GM19025 (cell line): Measurements from ENCODE around the gene IGLL5.

Experiments used
- ATAC-seq: cut with Tn5 transposase; IDR thresholded peaks from one replicate; pipeline ENCODE4 v1.9.1; 2021; ENCODE audit warnings: mild to moderate bottlenecking, low read depth, moderate library complexity; ENCODE audit not compliant: unreplicated experiment

The IGLL5 gene

DNA sequence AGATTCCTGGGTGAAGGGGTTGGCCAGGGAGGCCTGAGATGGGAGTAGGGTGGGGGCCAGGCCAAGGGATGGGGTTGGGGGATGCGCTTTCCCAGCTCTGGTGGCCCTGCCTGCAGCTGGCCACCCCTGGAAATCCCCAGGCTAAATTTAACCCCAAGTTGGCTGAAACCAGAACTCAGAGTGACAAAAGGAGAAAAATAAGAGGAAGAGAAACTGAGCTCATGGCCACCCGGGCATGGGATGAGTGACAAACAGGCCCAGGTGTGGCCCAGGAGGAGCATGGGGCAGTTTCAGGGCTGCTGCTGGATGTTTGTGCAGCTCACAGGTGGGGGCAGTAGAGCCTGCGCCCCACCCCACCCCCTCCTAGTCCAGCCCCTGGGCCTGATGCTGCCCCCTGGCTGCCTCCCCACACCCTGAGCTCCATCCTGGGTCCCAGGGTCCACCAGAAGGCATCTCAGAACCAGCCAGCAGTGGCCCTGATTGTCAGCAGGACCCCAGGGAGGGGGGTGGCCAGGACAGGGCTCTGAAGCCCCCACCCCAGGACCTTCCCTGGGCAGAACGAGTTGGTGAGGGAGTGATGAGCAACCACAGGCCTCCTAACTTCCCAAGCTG is 48.0 kb downstream of the IGLL5 start:
- peak; percentile 86 for ATAC-seq

DNA sequence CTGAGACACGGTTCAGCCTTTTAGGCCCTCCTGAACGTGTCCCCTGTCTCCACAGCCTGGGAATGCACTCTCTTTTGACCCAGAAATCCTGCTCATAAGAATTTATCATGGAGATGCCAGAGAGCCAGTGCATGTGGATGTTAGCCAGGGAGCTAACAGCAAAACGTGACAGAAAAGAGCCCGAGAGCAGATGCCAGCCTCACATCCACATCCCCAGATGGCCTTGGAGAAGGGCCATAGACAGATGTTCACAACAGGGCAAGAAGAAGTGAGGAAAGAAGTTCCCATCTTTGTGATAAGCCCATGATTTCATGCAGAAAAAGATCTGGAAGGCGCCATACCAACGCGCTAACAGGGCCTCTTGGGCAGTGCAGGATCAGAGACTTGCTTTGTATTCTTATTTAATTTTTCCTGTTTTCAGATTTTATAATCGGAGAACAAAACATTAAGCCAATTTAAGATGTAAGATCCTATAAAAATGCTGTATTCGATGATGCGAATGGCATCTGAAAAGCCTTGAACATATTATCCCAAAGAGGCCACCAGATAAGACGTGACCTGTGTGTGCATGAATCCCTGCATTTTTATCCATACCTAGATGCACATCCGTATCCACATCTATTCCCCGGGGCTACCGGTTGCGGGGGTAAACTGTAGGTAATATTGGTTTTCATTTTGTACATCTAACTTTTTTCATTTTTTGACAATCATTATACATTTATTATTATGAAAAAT is 48.7 kb downstream of the IGLL5 start:
- ATAC-seq: no peak

DNA sequence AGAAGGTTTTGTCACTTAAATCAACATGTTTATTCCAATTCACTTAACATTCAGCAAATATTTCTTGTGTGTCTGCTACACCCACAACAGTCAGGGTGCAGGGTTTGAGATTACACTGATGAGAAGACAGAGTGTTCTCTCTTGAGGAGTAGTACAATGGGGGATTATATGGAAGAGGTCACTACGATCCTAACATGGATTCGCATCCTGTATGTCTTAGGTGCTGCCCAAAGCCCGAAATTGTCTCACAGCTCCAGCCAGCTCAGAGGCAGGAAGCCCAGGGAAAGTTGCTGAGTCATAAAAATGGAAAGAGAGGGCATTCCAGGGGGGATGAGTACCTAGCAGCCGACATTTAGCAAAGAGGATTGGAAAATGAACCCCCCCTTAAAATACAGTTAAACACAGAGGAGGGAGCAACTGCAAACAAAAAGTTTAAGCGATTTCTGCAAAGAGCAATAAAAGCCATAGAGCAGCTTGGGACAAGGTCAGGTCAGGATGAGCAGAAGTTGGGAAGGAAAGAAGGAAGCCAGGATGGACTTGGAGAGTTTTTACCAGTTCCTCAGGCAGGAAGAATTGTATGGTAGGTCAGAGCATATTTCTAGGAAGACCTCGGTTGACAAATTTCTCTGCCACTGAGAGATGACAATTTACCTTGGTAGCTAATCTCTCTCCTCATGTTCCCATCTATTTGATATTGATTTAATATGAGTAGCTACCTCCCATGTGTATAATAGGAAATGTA is 49.5 kb downstream of the IGLL5 start:
- no peak for ATAC-seq

DNA sequence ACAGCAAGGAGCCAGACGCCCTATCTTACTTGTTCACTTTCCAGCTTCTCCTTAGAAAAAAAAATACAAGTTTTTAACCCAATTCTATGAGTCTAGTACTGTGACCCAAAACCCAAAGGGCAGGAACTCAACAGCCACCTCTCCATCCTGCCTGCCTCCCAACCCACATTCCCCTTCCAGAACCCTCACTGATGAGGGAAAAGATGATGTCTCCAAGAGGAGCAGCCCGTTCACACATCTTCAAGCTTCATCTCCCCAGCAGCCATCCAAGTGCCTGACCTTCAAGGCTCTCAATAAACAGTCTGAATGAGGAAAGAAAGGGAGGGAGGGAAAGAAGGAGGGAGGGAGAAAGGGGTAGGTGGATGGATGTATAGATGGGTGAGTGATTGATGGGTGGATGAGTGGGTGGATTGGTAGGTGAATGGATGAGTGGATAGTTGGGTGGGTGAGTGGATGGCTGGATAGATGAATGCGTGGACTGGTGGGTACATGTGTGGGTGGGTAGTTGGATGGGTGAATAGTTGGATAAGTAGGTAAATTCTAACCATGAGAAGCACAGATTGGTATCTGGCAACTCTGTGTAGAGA is 50.4 kb downstream of the IGLL5 start:
- no peak for ATAC-seq

DNA sequence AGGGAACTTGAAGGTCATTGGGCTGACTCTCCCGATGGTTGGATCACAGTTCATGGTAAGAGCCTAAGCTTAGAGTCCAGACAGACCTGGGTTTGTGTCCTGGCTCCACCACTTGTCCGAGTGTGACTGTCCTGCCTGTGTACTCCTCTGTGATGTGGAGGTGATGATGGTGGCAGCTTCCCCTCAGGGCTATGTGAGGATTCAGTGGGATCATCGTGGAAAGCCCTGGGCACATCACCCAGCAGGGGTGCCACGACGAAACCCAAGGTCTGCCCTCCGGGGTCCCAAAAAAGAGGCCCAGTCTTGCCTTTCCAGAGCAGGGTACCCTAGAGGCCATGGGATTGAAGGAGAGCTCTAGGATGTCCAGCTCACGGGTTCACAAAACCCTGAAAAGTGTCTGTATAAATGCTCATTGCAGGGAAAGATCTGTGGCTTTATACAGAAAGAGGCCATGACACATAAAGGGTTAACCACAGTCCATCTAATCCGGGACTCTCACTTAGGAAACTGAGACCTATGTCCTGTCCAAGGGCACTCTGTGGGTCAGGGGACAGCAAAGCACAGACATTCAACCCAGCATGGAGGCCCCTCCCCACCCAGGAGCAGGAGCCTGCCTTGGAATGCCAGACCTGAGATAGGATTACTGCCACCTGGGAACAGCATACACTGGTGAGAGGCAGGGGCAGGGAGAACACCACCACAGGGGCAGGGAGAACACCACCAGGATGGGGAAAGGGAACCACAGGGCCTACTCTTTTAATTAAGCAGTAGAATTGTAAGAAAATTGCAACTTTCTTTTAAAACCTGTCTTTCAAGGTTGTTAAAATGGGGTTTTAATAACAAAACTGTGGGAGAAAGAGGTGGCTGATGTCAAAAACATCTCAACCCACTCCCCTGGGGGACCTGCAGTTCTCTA is 51.3 kb downstream of the IGLL5 start:
- no peak for ATAC-seq

DNA sequence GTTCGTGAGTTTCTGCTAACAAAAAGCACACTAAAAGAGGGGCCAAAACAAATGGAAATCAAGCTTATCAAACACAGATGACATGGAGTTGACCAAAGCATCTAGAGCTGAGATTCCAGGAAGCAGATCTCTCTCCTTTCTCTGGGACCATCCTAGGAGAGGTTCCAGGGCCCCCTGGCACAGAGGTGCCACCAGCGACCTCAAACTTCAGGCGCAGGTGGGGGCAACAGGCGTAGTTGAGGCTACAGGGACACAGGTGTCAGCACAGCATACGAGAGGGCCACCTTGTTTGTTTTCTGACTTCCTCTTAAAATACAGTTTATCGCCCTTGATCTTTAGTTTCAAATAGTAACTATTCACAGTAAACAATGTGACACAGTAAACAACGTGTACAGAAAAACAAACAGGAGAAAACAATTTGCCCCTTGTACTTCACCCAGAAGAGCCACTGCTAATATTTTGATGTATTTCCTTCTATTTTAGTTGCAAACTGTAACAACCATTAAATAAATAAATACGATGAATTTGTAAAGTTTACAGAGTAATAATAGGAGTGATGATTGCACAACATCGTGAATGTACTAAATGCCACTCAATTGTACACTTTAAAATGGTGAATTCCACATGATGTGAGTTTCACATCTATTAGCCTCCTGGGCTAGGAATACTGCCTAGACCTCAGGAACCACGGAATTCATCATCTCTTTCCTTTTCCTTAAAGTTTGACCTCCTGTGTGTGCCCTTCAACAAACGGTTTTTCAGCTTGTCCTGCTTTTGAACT is 52.2 kb downstream of the IGLL5 start:
- no peak for ATAC-seq

DNA sequence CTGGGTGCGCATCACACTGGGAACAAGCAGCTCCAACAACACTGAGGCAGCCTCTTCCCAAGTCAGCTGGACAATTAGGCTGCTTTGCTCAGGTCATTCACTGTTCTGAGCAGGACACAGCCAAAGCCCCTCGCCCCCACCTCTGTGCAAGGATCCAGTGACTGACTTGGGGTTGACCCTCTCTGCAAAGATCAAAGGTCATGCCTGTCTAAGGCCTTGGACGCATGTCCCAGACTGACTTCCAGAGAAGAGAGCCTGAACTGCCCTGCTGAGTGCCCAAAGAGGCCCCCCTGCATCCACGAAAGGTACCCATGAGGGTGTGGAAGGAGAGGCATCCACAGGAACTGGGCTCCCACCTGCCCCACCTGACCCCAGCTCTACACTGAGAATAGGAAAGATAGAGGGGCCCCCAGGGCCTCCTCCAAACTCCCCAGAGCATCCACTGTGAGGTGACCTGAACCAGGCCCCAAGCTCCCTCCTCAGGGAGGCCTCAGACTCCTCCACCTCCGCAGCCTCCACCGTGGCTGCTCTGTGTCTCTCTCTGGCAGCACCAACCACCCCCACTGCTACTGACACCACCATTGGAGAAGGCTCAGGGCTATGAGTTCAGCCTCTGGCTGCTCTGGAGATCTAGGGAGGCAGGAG is 53.5 kb downstream of the IGLL5 start:
- no peak for ATAC-seq

DNA sequence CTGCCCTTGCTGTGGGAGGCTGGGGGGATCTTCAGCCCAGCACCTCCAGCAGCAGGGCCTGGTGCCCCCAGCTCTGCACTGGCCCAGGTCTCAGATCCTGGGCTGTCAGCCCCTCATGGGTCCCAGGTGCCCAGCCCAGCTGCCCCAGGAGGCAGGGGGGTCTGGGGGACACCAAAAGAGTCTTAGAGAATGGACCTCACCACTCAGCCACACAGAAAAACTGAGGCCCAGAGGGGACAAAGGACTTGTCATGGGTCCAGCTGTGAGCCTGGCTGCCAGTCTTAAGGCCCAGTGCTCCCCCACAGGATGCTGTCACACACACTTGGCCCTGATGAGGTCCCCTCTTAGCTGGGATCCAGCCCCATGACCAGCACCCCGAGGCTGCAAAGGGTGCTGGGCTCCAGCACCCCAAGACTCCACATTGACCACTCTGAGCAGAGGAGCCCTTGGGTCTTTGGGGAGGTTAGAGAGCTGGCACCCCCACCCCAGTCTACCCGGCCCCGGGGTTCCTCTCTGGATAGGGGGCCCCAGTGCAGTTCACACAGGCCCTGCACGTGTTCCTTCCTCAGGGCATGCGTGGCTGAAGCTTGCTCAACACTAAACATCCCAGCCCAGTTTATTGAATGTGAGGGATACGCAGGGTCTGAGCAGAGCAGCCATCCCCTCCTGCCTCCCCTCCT is 54.4 kb downstream of the IGLL5 start:
- ATAC-seq: no peak

DNA sequence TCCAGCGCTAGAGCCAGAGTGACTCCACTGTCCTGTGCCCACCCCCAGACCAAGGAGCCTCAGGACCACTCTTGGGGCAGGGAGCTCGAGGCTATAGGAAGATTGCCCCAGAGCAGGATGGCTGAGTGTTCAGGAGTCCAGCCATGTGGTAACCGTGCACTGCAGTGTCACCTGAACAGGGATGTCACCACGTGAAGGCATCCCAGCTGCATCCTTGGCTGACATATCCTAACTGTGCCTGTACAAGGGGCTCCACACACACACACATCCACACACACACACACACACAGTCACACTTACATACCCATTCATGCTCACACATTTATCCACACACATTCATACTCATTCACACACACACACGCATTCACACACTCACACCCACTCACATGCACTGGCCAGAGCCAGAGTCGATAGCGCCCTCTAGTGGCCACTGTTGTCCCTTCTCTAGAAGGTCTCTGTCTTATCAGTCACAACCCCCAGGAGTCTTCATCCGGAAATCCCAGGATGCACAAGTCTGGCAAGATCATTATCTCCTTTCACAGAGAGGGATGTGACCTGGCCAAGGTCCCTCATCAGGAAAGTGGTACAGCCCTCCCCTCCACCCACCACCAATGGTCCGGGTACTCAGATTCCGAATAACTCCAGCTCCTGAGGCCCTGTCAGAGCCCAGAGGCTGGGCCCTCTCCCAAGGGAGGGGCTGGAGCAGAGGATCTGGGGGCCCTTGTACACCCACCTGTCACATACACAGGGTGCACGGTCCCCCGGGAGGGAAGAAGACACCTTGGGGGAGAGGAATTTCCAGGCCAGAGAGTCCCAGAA is 55.1 kb downstream of the IGLL5 start:
- no peak for ATAC-seq

DNA sequence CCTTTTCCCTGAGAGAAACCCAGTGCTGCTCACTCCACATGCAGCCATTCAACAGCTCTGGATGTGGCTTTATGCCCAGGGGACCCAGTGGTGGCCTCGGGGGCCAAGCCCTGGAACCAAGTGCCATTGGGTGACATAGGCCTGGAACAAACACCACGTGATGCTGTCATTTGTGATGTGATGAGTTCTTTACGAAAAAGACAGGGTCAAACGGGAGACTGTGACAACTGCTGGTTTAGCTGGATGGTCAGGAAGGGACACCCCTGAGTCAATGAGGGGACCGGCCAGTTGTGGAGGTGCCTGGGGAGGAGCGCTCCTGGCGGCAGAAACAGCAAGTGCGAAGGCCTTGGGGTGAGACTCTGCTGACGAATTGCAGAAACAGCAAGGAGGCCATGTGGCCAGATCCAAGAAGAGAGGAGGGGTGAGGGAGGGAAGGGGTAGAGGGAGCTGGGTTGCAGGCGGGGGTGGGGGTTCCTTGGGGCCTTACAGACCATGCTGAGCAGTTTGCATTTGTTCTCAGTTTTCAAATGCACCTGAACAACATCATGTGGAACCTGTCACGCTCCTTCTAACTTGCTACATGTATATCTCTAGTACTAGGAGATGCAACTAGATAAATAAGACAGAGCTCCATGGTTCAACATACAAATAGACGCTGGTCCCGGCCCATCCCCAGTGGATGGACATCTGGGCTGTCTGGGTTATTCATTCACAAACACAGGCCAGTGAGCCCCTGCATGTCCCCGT is 56.1 kb downstream of the IGLL5 start:
- ATAC-seq: no peak

DNA sequence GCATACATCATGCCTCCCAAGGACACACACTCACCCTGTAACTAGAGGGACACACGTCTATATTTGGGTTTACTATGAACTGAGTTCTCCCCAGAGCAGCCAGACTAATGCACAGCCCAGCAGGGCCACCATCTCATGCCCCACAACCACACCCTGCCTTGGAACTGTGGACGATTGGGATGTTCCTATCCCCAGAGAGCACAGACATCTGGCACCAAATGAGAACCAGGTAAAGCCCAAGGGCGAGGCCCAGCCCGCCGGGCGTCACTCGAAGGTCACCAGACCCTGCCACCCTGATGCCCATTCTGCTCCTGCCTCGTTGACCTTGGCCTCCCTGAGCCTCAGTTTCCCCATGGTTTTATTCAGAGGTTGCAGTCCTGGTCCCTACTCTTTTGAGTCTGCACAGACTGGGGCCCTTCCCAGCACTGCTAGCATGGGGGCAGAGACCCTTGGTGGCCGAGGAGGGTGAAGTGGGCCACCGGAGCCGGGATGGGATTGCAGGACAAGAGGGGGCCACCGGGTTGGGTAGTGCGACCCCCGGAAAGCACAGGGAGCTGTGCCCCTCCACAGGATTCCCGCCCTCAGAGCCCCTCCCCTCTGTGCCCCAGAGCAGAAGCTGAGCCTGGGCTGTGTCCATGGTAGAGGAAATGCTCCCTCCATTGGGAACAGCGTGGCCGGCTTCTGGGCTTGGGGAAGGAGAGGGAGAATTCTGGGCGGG is 56.8 kb downstream of the IGLL5 start:
- ATAC-seq: no peak

DNA sequence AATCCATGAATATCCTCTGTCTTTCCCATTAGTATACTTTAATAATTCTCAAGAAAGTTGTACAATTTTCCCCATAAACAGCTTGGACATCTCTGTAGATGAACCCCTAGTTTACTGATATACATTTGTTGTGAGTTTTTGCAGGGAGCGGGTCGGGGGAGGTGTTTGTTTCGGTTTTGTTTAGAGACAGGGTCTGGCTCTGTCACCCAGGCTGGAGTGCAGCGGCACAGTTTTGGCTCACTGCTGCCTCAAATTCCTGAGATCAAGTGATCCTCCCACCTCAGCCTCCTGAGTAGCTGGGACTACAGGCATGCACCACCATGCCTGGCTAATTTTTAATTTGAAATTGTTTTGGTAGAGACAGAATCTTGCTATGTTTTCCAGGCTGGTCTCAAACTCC is 57.6 kb downstream of the IGLL5 start:
- no peak for ATAC-seq
